HepG2 (cell line): Measurements from ENCODE around the gene ARG2. TPM values are rescaled to one million over a fixed set of nuclear protein-coding genes. Genes with fewer than 3 reads are reported as not detected.

ENCODE experiments used
- POLR2G ChIP-seq: fragments of 200-400 bp; formaldehyde crosslinking; IDR thresholded peaks from 2 replicates; pipeline ENCODE4 v1.6.1; 2018; ENCODE audit warnings: mild to moderate bottlenecking, low read depth, low read length, moderate library complexity
- SALL2 ChIP-seq: sonication (generic); formaldehyde crosslinking; IDR thresholded peaks from 2 replicates; pipeline ENCODE4 v1.8.1; 2023; ENCODE audit warnings: mild to moderate bottlenecking, missing genetic modification reagents, inconsistent platforms
- SRF ChIP-seq: IDR thresholded peaks from 2 replicates; pipeline ENCODE4 v1.6.1; 2011; ENCODE audit warnings: mild to moderate bottlenecking, low read depth, low read length, moderate library complexity
- WIZ ChIP-seq: sonication (generic); formaldehyde crosslinking; IDR thresholded peaks from 2 replicates; pipeline ENCODE4 v1.5.1; 2020; ENCODE audit warnings: mild to moderate bottlenecking, missing genetic modification reagents
- ZEB1 ChIP-seq: IDR thresholded peaks from 2 replicates; pipeline ENCODE4 v1.6.1; 2012; ENCODE audit warnings: mild to moderate bottlenecking, low read depth, inconsistent platforms; ENCODE audit not compliant: insufficient replicate concordance
- ZNF12 ChIP-seq: sonication (generic); formaldehyde crosslinking; IDR thresholded peaks from 2 replicates; pipeline ENCODE4 v1.5.0; 2020; ENCODE audit warnings: missing genetic modification reagents
- ZNF547 ChIP-seq: sonication (generic); formaldehyde crosslinking; IDR thresholded peaks from 2 replicates; pipeline ENCODE4 v1.5.1; 2020; ENCODE audit warnings: mild to moderate bottlenecking, missing genetic modification reagents
- ZNF773 ChIP-seq: sonication (generic); formaldehyde crosslinking; IDR thresholded peaks from 2 replicates; pipeline ENCODE4 v1.4.0; 2020; ENCODE audit warnings: missing genetic modification reagents, borderline replicate concordance
- ZNF790 ChIP-seq: sonication (generic); formaldehyde crosslinking; IDR thresholded peaks from 2 replicates; pipeline ENCODE4 v1.8.0; 2022; ENCODE audit warnings: missing genetic modification reagents, mild to moderate bottlenecking, borderline replicate concordance
- polyA plus RNA-seq, 8 experiments: library from polyadenylated mRNA; depleted of rRNA in 3 of 8; stranded (reverse) in 7 of 8; unstranded in 1 of 8; fragments of >200 nt; fragmentation: Illumina TruSeq in 4 of 8; extraction: Trizol in 4 of 8; gene quantifications; 2 replicates each; pipeline versions ENCODE4 v1.2.1 to v1.2.3, GENCODE V29; 2011 to 2016; ENCODE audit warnings: low read depth in 4 of 8, missing spikeins in 1 of 8, mixed read lengths in 1 of 8; ENCODE audit not compliant: insufficient read depth in 1 of 8
- total RNA-seq, 5 experiments: library from RNA; depleted of rRNA; stranded (reverse); fragments of >200 nt; fragmentation: Illumina TruSeq; extraction: Trizol; gene quantifications; 2 replicates each; pipeline ENCODE4 v1.2.3, GENCODE V29; 2016; ENCODE audit warnings: low read depth in 1 of 5
- TF ChIP-seq, protein P1 (sequence below): sonication (generic); formaldehyde crosslinking; conservative IDR thresholded peaks from 2 replicates; pipeline ENCODE4 v1.5.0; 2020; ENCODE audit warnings: missing genetic modification reagents
- TF ChIP-seq, protein P2 (sequence below): sonication (generic); formaldehyde crosslinking; IDR thresholded peaks from 2 replicates; pipeline ENCODE4 v1.4.0; 2020; ENCODE audit warnings: missing genetic modification reagents
- TF ChIP-seq, protein P3 (sequence below): sonication (generic); formaldehyde crosslinking; IDR thresholded peaks from 2 replicates; pipeline ENCODE4 v1.4.0; 2020; ENCODE audit warnings: mild to moderate bottlenecking, missing genetic modification reagents
- TF ChIP-seq, protein P4 (sequence below): sonication (generic); formaldehyde crosslinking; IDR thresholded peaks from 2 replicates; pipeline ENCODE4 v1.5.0; 2020; ENCODE audit warnings: missing genetic modification reagents
- TF ChIP-seq, protein P5 (sequence below): sonication (generic); formaldehyde crosslinking; IDR thresholded peaks from 2 replicates; pipeline ENCODE4 v1.4.0; 2020; ENCODE audit warnings: mild to moderate bottlenecking, missing genetic modification reagents
- TF ChIP-seq, protein P6 (sequence below): sonication (generic); formaldehyde crosslinking; IDR thresholded peaks from 2 replicates; pipeline ENCODE4 v1.4.0; 2020; ENCODE audit warnings: missing genetic modification reagents

The ARG2 gene
- total and polyA plus RNA-seq, 2 of the 13 experiments (the other 11 are each of a cell fraction or from before 2014, with no cell fraction given), result 37.5 to 73.6 TPM

DNA sequence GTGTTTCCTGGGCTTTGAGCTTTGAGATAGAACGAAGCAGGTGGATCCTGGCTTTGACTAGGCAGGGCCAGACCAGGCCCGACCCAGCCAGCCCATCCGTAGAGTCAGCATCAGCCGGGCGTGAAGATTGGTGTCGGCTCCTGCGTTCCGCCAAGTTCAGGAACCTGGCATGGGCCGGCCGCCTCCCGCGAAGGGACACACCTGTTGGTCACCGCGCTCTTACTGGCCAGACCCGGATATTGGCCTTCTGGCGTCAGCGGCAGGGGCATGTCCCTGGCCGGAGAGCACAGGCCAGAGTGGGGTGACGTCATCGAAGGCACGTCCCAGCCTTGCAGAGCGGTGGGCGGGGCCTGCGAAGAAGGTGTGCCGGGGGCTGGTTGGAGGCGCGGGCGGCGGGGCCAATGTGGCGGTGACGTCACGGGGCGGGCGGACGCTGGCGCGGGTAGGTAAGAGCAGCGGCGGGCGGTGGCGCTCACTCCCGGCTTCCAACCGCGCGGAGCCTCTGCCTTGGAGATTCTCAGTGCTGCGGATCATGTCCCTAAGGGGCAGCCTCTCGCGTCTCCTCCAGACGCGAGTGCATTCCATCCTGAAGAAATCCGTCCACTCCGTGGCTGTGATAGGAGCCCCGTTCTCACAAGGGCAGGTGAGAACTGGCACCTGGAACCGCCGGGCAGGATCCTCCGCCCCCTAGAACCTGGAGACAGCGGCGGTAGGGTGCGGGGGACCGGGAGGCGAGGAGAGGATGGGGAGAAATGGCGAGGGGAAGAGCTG, at the start of gene ARG2 (continued):
- TF ChIP-seq, protein P1, sequence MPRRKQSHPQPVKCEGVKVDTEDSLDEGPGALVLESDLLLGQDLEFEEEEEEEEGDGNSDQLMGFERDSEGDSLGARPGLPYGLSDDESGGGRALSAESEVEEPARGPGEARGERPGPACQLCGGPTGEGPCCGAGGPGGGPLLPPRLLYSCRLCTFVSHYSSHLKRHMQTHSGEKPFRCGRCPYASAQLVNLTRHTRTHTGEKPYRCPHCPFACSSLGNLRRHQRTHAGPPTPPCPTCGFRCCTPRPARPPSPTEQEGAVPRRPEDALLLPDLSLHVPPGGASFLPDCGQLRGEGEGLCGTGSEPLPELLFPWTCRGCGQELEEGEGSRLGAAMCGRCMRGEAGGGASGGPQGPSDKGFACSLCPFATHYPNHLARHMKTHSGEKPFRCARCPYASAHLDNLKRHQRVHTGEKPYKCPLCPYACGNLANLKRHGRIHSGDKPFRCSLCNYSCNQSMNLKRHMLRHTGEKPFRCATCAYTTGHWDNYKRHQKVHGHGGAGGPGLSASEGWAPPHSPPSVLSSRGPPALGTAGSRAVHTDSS, result no peak
- TF ChIP-seq, protein P2, sequence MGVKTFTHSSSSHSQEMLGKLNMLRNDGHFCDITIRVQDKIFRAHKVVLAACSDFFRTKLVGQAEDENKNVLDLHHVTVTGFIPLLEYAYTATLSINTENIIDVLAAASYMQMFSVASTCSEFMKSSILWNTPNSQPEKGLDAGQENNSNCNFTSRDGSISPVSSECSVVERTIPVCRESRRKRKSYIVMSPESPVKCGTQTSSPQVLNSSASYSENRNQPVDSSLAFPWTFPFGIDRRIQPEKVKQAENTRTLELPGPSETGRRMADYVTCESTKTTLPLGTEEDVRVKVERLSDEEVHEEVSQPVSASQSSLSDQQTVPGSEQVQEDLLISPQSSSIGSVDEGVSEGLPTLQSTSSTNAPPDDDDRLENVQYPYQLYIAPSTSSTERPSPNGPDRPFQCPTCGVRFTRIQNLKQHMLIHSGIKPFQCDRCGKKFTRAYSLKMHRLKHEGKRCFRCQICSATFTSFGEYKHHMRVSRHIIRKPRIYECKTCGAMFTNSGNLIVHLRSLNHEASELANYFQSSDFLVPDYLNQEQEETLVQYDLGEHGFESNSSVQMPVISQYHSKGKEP (CRISPR knock-in tag), result no peak
- TF ChIP-seq ZNF12 (CRISPR knock-in tag), result no peak
- peak; percentile 91 for TF ChIP-seq ZEB1
- TF ChIP-seq, protein P3, sequence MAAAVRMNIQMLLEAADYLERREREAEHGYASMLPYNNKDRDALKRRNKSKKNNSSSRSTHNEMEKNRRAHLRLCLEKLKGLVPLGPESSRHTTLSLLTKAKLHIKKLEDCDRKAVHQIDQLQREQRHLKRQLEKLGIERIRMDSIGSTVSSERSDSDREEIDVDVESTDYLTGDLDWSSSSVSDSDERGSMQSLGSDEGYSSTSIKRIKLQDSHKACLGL (CRISPR knock-in tag), result no peak; the same call in 1 of the 2 replicates
- TF ChIP-seq, protein P4, sequence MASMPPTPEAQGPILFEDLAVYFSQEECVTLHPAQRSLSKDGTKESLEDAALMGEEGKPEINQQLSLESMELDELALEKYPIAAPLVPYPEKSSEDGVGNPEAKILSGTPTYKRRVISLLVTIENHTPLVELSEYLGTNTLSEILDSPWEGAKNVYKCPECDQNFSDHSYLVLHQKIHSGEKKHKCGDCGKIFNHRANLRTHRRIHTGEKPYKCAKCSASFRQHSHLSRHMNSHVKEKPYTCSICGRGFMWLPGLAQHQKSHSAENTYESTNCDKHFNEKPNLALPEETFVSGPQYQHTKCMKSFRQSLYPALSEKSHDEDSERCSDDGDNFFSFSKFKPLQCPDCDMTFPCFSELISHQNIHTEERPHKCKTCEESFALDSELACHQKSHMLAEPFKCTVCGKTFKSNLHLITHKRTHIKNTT (CRISPR knock-in tag), result no peak
- TF ChIP-seq WIZ (CRISPR knock-in tag), result no peak; the same call in 1 of the 2 replicates
- TF ChIP-seq, protein P5, sequence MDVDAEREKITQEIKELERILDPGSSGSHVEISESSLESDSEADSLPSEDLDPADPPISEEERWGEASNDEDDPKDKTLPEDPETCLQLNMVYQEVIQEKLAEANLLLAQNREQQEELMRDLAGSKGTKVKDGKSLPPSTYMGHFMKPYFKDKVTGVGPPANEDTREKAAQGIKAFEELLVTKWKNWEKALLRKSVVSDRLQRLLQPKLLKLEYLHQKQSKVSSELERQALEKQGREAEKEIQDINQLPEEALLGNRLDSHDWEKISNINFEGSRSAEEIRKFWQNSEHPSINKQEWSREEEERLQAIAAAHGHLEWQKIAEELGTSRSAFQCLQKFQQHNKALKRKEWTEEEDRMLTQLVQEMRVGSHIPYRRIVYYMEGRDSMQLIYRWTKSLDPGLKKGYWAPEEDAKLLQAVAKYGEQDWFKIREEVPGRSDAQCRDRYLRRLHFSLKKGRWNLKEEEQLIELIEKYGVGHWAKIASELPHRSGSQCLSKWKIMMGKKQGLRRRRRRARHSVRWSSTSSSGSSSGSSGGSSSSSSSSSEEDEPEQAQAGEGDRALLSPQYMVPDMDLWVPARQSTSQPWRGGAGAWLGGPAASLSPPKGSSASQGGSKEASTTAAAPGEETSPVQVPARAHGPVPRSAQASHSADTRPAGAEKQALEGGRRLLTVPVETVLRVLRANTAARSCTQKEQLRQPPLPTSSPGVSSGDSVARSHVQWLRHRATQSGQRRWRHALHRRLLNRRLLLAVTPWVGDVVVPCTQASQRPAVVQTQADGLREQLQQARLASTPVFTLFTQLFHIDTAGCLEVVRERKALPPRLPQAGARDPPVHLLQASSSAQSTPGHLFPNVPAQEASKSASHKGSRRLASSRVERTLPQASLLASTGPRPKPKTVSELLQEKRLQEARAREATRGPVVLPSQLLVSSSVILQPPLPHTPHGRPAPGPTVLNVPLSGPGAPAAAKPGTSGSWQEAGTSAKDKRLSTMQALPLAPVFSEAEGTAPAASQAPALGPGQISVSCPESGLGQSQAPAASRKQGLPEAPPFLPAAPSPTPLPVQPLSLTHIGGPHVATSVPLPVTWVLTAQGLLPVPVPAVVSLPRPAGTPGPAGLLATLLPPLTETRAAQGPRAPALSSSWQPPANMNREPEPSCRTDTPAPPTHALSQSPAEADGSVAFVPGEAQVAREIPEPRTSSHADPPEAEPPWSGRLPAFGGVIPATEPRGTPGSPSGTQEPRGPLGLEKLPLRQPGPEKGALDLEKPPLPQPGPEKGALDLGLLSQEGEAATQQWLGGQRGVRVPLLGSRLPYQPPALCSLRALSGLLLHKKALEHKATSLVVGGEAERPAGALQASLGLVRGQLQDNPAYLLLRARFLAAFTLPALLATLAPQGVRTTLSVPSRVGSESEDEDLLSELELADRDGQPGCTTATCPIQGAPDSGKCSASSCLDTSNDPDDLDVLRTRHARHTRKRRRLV, result no peak; the same call in 1 of the 2 replicates
- TF ChIP-seq ZNF773 (CRISPR knock-in tag), result no peak
- no peak for TF ChIP-seq SRF
- peak; percentile 87 for TF ChIP-seq POLR2G
- no peak for TF ChIP-seq ZNF790 (CRISPR knock-in tag)
- no peak; the same call in 1 of the 2 replicates for TF ChIP-seq SALL2 (CRISPR knock-in tag)
- TF ChIP-seq, protein P6, sequence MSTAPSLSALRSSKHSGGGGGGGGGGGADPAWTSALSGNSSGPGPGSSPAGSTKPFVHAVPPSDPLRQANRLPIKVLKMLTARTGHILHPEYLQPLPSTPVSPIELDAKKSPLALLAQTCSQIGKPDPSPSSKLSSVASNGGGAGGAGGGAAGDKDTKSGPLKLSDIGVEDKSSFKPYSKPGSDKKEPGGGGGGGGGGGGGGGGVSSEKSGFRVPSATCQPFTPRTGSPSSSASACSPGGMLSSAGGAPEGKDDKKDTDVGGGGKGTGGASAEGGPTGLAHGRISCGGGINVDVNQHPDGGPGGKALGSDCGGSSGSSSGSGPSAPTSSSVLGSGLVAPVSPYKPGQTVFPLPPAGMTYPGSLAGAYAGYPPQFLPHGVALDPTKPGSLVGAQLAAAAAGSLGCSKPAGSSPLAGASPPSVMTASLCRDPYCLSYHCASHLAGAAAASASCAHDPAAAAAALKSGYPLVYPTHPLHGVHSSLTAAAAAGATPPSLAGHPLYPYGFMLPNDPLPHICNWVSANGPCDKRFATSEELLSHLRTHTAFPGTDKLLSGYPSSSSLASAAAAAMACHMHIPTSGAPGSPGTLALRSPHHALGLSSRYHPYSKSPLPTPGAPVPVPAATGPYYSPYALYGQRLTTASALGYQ (CRISPR knock-in tag), result no peak
- peak; percentile 68 for TF ChIP-seq ZNF547 (CRISPR knock-in tag)
